MCF 10A (cell line): ENCODE measurements around the gene ECSIT. TPM values are rescaled to one million over a fixed set of nuclear protein-coding genes. Genes with fewer than 3 reads are reported as not detected.

Experiments used
- BruUV-seq: library from RNA; stranded (reverse); fragments of 400-500 nt; replicated peaks from 2 replicates; lab custom pipeline; 2021; lab: Mats Ljungman, UMichigan
- CTCF ChIA-PET: fragments of 300-600 bp; sonication (Branson Sonifier 250); formaldehyde crosslinking; extraction: SDS; loops from one replicate; lab custom pipeline; 2021; ENCODE audit warnings: antibody characterized with exemption, inconsistent platforms; lab: Yijun Ruan, JAX
- POLR2A ChIA-PET: fragments of 300-600, 350-650 bp; sonication (Branson Sonifier 250); formaldehyde crosslinking; extraction: SDS; loops from one replicate; lab custom pipeline; 2020; ENCODE audit warnings: antibody characterized with exemption, inconsistent platforms; lab: Yijun Ruan, JAX
- DNase-seq: peaks from one replicate; pipeline ENCODE4 v3.0.0-alpha.2; 2018; ENCODE audit not compliant: unreplicated experiment
- H3K27ac Mint-ChIP-seq: one replicate; pipeline ENCODE4 v1.8.0; 2022; ENCODE audit warnings: mild to moderate bottlenecking, low read depth, mixed read lengths; ENCODE audit not compliant: unreplicated experiment
- H3K27me3 Mint-ChIP-seq: one replicate; pipeline ENCODE4 v1.8.0; 2022; ENCODE audit warnings: mixed read lengths; ENCODE audit not compliant: insufficient read depth, unreplicated experiment
- H3K36me3 Mint-ChIP-seq: one replicate; pipeline ENCODE4 v1.8.0; 2022; ENCODE audit warnings: mild to moderate bottlenecking, moderate library complexity, mixed read lengths; ENCODE audit not compliant: insufficient read depth, unreplicated experiment
- H3K4me1 Mint-ChIP-seq: one replicate; pipeline ENCODE4 v1.8.0; 2022; ENCODE audit warnings: mixed read lengths; ENCODE audit not compliant: insufficient read depth, unreplicated experiment
- H3K4me3 Mint-ChIP-seq: one replicate; pipeline ENCODE4 v1.8.0; 2022; ENCODE audit warnings: mild to moderate bottlenecking, moderate library complexity, mixed read lengths; ENCODE audit not compliant: unreplicated experiment
- H3K9me3 Mint-ChIP-seq: one replicate; pipeline ENCODE4 v1.8.0; 2022; ENCODE audit warnings: mixed read lengths; ENCODE audit not compliant: unreplicated experiment
- CTCF ChIP-seq: fragments of 200-600 bp; IDR thresholded peaks from one replicate; pipeline ENCODE4 v1.8.0; 2022; ENCODE audit warnings: antibody characterized with exemption, mild to moderate bottlenecking; ENCODE audit not compliant: unreplicated experiment
- intact Hi-C: fragments of 100-400 bp; cut with micrococcal nuclease; formaldehyde crosslinking; loops from 2 replicates; pipeline ENCODE4 v1.14.1; 2022
- total RNA-seq: library from RNA; stranded (reverse); gene quantifications from 2 replicates; pipeline ENCODE4 v1.2.3, GENCODE V29; 2022

Gene ECSIT
- total RNA-seq, 1 experiment from 2014 or later: 26.8 TPM

- intact Hi-C loops: no loop called here
- TF ChIP-seq CTCF: no peak
- Mint-ChIP-seq H3K4me1 (peaks cover 6% of the 10 kb centered on the region), H3K27ac (no peak overlapping the region), H3K9me3 (no peaks in the 10 kb centered on the region), H3K36me3 (no peaks in the 10 kb centered on the region), H3K4me3 (no peak overlapping the region), H3K27me3 (no peaks in the 10 kb centered on the region)
- DNase-seq: no peak
- BruUV-seq: no TSS peak
- ChIA-PET CTCF (interaction anchor here (0.5 to 1.7 kb wide), 9 partner anchors 10 to 490 kb away, joined by 3 to 4 read pairs (median 3); partner anchors contain the start of genes ODAD3 and PRKCSH), POLR2A (interaction anchor here (0.6 to 1.0 kb wide), 2 partner anchors 49 to 50 kb away, joined by 3 to 4 read pairs; partner anchors contain the start of genes ODAD3 and PRKCSH)
These were observed 43.6 kb downstream of the ECSIT start for GRCh38 chr19:11485245-11485837.

- CTCF ChIA-PET: interaction anchor here (0.5 to 2.5 kb wide), 28 partner anchors 11 to 1522 kb away, joined by 3 to 12 read pairs (median 4); partner anchors contain the start of gene EPOR
- BruUV-seq: no TSS peak
- no peak for TF ChIP-seq CTCF
- POLR2A ChIA-PET: interaction anchor here (0.6 to 1.4 kb wide), 4 partner anchors 48 to 202 kb away, joined by 3 to 6 read pairs (median 4); partner anchors contain the start of genes ODAD3 and PRKCSH
- Mint-ChIP-seq H3K4me1 (peaks cover 6% of the 10 kb centered on the region), H3K27ac (no peak overlapping the region), H3K36me3 (no peaks in the 10 kb centered on the region), H3K9me3 (no peaks in the 10 kb centered on the region), H3K4me3 (no peak overlapping the region), H3K27me3 (no peaks in the 10 kb centered on the region)
- DNase-seq: no peak
- intact Hi-C loops: no loop called here
These were observed 45.4 kb downstream of the ECSIT start for GRCh38 chr19:11483366-11484111.

- Mint-ChIP-seq H3K9me3 (no peaks in the 10 kb centered on the region), H3K27me3 (no peaks in the 10 kb centered on the region), H3K4me3 (peak overlapping the region; percentile 46), H3K36me3 (no peaks in the 10 kb centered on the region), H3K27ac (no peak overlapping the region), H3K4me1 (peaks cover 6% of the 10 kb centered on the region)
- no TSS peak for BruUV-seq
- intact Hi-C loops: loop anchor here (1.0 kb wide), 1 partner anchor 189 kb away; no protein-coding TSS in a partner anchor
- ChIA-PET POLR2A (interaction anchor here (0.6 to 1.4 kb wide), 6 partner anchors 47 to 201 kb away, joined by 3 to 7 read pairs (median 4); partner anchors contain the start of genes ODAD3 and PRKCSH), CTCF (interaction anchor here (0.6 to 2.5 kb wide), 34 partner anchors 9 to 1359 kb away, joined by 3 to 12 read pairs (median 4); partner anchors contain the start of genes ECSIT and EPOR)
- peak; percentile 70 for DNase-seq
- TF ChIP-seq CTCF: peak; percentile 87
These were observed 46.4 kb downstream of the ECSIT start for GRCh38 chr19:11482384-11483050.
